Endodermal cell (in vitro differentiated cells): ENCODE data around the gene NRP1. TPM values are rescaled to one million over a fixed set of nuclear protein-coding genes. Genes with fewer than 3 reads are reported as not detected.
A peak's percentile ranks its signal among the peaks of the same experiment; 100 is the strongest.

Experiments used
- DNase-seq: peaks from one replicate; pipeline ENCODE4 v3.0.0-alpha.2; 2017
- H3K27ac ChIP-seq: 2 replicates; pipeline ENCODE4 v1.5.1; 2013; ENCODE audit warnings: mild to moderate bottlenecking, low read depth, low read length, moderate library complexity
- H3K27me3 ChIP-seq: 2 replicates; pipeline ENCODE4 v1.6.1; 2013; ENCODE audit warnings: mild to moderate bottlenecking, low read length, moderate library complexity; ENCODE audit not compliant: insufficient read depth, control insufficient read depth, poor library complexity, severe bottlenecking
- H3K36me3 ChIP-seq: 2 replicates; pipeline ENCODE4 v1.7.0; 2013; ENCODE audit warnings: mild to moderate bottlenecking, low read length, moderate library complexity; ENCODE audit not compliant: control insufficient read depth, insufficient read depth
- H3K4me1 ChIP-seq: one replicate; pipeline ENCODE4 v1.7.0; 2013; ENCODE audit warnings: low read length; ENCODE audit not compliant: control insufficient read depth, insufficient read depth
- H3K4me3 ChIP-seq: 2 replicates; pipeline ENCODE4 v1.5.1; 2013; ENCODE audit warnings: mild to moderate bottlenecking, low read length, moderate library complexity
- H3K9ac ChIP-seq: 2 replicates; pipeline ENCODE4 v1.6.1; 2013; ENCODE audit warnings: mild to moderate bottlenecking, low read length, moderate library complexity; ENCODE audit not compliant: poor library complexity, severe bottlenecking; ENCODE audit errors: extremely low read depth
- H3K9me3 ChIP-seq: 2 replicates; pipeline ENCODE4 v1.6.1; 2013; ENCODE audit warnings: mild to moderate bottlenecking, low read length, moderate library complexity; ENCODE audit not compliant: control insufficient read depth
- H3K27ac Mint-ChIP-seq: 2 replicates; pipeline ENCODE4 v1.8.0; 2020; ENCODE audit warnings: mixed read lengths
- H3K27me3 Mint-ChIP-seq: 2 replicates; pipeline ENCODE4 v1.8.0; 2021; ENCODE audit warnings: mild to moderate bottlenecking, mixed read lengths; ENCODE audit not compliant: insufficient read depth
- H3K36me3 Mint-ChIP-seq: 2 replicates; pipeline ENCODE4 v1.8.0; 2020; ENCODE audit warnings: low read depth, mixed read lengths
- H3K4me1 Mint-ChIP-seq: 2 replicates; pipeline ENCODE4 v1.8.0; 2020; ENCODE audit warnings: mixed read lengths
- H3K4me3 Mint-ChIP-seq: 2 replicates; pipeline ENCODE4 v1.8.0; 2020; ENCODE audit warnings: mild to moderate bottlenecking, moderate library complexity, mixed read lengths
- H3K9me3 Mint-ChIP-seq: 2 replicates; pipeline ENCODE4 v1.8.0; 2020; ENCODE audit warnings: mild to moderate bottlenecking, mixed read lengths
- CTCF ChIP-seq: fragments of 200-600 bp; sonication (generic); conservative IDR thresholded peaks from 2 replicates; pipeline ENCODE4 v1.5.0; 2021; ENCODE audit warnings: antibody characterized with exemption, mild to moderate bottlenecking
- WGBS, 2 experiments: methylation state at CpG; one replicate each; pipeline versions ENCODE4 v1.1.5 to v1.1.7; 2013; ENCODE audit warnings: missing lambda C conversion rate in 2 of 2, mixed read lengths in 1 of 2; ENCODE audit not compliant: insufficient coverage in 1 of 2, insufficient read length in 1 of 2; 5-methylcytosine and 5-hydroxymethylcytosine counted together
- total RNA-seq, 2 donors: library from RNA; stranded (reverse); fragmentation: NEBNext Ultra II Directional in 1 of 2; extraction: Animal tissue kit (Norgen Biotek cat#: 25700) in 1 of 2; gene quantifications; 2 replicates in 1 of 2; 3 replicates in 1 of 2; pipeline ENCODE4 v1.2.1, GENCODE V29; 2021

Gene NRP1
- total RNA-seq, 2 donors from 2014 or later, result 20.7 to 30.6 TPM

- DNase-seq, result no peak
- Histone ChIP-seq H3K9me3 (peaks cover 4% of the 10 kb centered on the region), H3K27ac (no peak overlapping the region), H3K36me3 (peaks cover 34% of the 10 kb centered on the region), H3K4me3 (no peak overlapping the region), H3K27me3 (no peaks in the 10 kb centered on the region), H3K4me1 (peaks cover 9% of the 10 kb centered on the region), H3K9ac (no peak overlapping the region)
- Mint-ChIP-seq H3K4me3 (no peak overlapping the region), H3K27ac (no peak overlapping the region), H3K4me1 (peaks cover 34% of the 10 kb centered on the region), H3K36me3 (peaks cover 16% of the 10 kb centered on the region), H3K27me3 (no peaks in the 10 kb centered on the region), H3K9me3 (peaks cover 8% of the 10 kb centered on the region)
- WGBS, 2 experiments, result 94 to 95% methylated on average over 6 of the region's 6 CpGs
- TF ChIP-seq CTCF, result no peak
Observed at GRCh38 chr10:33321516-33321915, 13.0 kb downstream of the NRP1 start.

GRCh38 chr10:33320288-33320687, 14.2 kb downstream of the NRP1 start:
- Mint-ChIP-seq H3K4me1 (peaks cover 38% of the 10 kb centered on the region), H3K27me3 (no peaks in the 10 kb centered on the region), H3K27ac (no peak overlapping the region), H3K36me3 (peaks cover 16% of the 10 kb centered on the region), H3K4me3 (no peak overlapping the region), H3K9me3 (peaks cover 8% of the 10 kb centered on the region)
- TF ChIP-seq CTCF, result no peak
- peaks cover 4% of the 10 kb centered on the region for H3K9me3 ChIP-seq
- peaks cover 22% of the 10 kb centered on the region for H3K36me3 ChIP-seq
- no peak overlapping the region for H3K27ac ChIP-seq
- H3K27me3 ChIP-seq, result no peaks in the 10 kb centered on the region
- H3K4me3 ChIP-seq, result no peak overlapping the region
- H3K9ac ChIP-seq, result no peak overlapping the region
- H3K4me1 ChIP-seq, result peaks cover 13% of the 10 kb centered on the region
- WGBS, 2 experiments, result 96 to 100% methylated on average over 3 to 7 of the region's 7 CpGs
- no peak for DNase-seq

- Mint-ChIP-seq H3K27me3 (peaks cover 3% of the 10 kb centered on the region), H3K4me3 (no peak overlapping the region), H3K9me3 (peaks cover 11% of the 10 kb centered on the region), H3K36me3 (peaks cover 20% of the 10 kb centered on the region), H3K4me1 (peaks cover 37% of the 10 kb centered on the region), H3K27ac (peak overlapping the region; percentile 14)
- peak; percentile 61 for DNase-seq
- no peak overlapping the region for H3K4me3 ChIP-seq
- H3K9ac ChIP-seq, result no peak overlapping the region
- WGBS, 2 experiments, result 41 to 76% methylated on average over 4 of the region's 4 CpGs
- H3K36me3 ChIP-seq, result peaks cover 34% of the 10 kb centered on the region
- H3K27me3 ChIP-seq, result no peaks in the 10 kb centered on the region
- no peak for TF ChIP-seq CTCF
- H3K9me3 ChIP-seq, result peaks cover 17% of the 10 kb centered on the region
- no peak overlapping the region for H3K27ac ChIP-seq
- H3K4me1 ChIP-seq, result peaks cover 10% of the 10 kb centered on the region
Observed at GRCh38 chr10:33315891-33316290, 18.6 kb downstream of the NRP1 start.
